Type B pancreatic cell (in vitro differentiated cells): ENCODE results near the gene TAF11L12. TPM values are rescaled to one million over a fixed set of nuclear protein-coding genes. Genes with fewer than 3 reads are reported as not detected.
"Not testable (repeated sequence)": the region's sequence is repeated elsewhere in the genome, so short reads cannot be mapped to it uniquely, and the experiment has no call there.

Experiments used
- DNase-seq: peaks from one replicate; pipeline ENCODE4 v3.0.0; 2021; ENCODE audit warnings: mixed read lengths; ENCODE audit not compliant: unreplicated experiment; ENCODE audit errors: extremely low spot score
- H3K27ac Mint-ChIP-seq: 2 replicates; pipeline ENCODE4 v1.8.0; 2021; ENCODE audit warnings: mild to moderate bottlenecking, mixed read lengths
- H3K27me3 Mint-ChIP-seq: 2 replicates; pipeline ENCODE4 v1.8.0; 2021; ENCODE audit warnings: mixed read lengths
- H3K36me3 Mint-ChIP-seq: 2 replicates; pipeline ENCODE4 v1.8.0; 2021; ENCODE audit warnings: mixed read lengths
- H3K4me1 Mint-ChIP-seq: one replicate; pipeline ENCODE4 v1.8.0; 2021; ENCODE audit warnings: mixed read lengths; ENCODE audit not compliant: unreplicated experiment
- H3K4me3 Mint-ChIP-seq: 2 replicates; pipeline ENCODE4 v1.8.0; 2021; ENCODE audit warnings: mild to moderate bottlenecking, mixed read lengths
- H3K9me3 Mint-ChIP-seq: 2 replicates; pipeline ENCODE4 v1.8.0; 2021; ENCODE audit warnings: mixed read lengths
- CTCF ChIP-seq: fragments of 200-600 bp; sonication (generic); conservative IDR thresholded peaks from 2 replicates; pipeline ENCODE4 v1.5.0; 2021; ENCODE audit warnings: antibody characterized with exemption, mild to moderate bottlenecking
- long read RNA-seq: library from polyadenylated mRNA; unstranded; transcript quantifications from one replicate; pipeline ENCODE4 v2.0.0, GENCODE V29; 2020
- total RNA-seq: library from RNA; stranded (reverse); gene quantifications from 2 replicates; pipeline ENCODE4 v1.2.1, GENCODE V29; 2021; ENCODE audit warnings: low replicate concordance

TAF11L12 gene
- not detected in 2 replicates for total RNA-seq
- long read RNA-seq: 0 reads

- not testable (repeated sequence) for H3K27ac Mint-ChIP-seq, H3K9me3 Mint-ChIP-seq, H3K36me3 Mint-ChIP-seq, H3K27me3 Mint-ChIP-seq, H3K4me3 Mint-ChIP-seq, H3K4me1 Mint-ChIP-seq, DNase-seq
Observed at GRCh38 chr5:17610092-17610491, at the start of gene TAF11L12. TSS of gene TAF11L12 (plus strand) at chr5:17610392.

GRCh38 chr5:17585658-17586057 is 24.5 kb upstream of the TAF11L12 start, which contains the start of gene TAF11L7:
TSS of gene TAF11L7 (minus strand) at chr5:17585758.
- not testable (repeated sequence) for H3K27me3 Mint-ChIP-seq, H3K4me1 Mint-ChIP-seq, DNase-seq, H3K27ac Mint-ChIP-seq, H3K36me3 Mint-ChIP-seq, H3K9me3 Mint-ChIP-seq, H3K4me3 Mint-ChIP-seq

GRCh38 chr5:17590860-17591259 is 19.3 kb upstream of the TAF11L12 start, which contains the start of gene TAF11L8:
TSS of gene TAF11L8 (minus strand) at chr5:17590960.
- not testable (repeated sequence) for H3K4me3 Mint-ChIP-seq, DNase-seq, H3K27ac Mint-ChIP-seq, H3K27me3 Mint-ChIP-seq, H3K36me3 Mint-ChIP-seq, H3K9me3 Mint-ChIP-seq, H3K4me1 Mint-ChIP-seq

- not testable (repeated sequence) for H3K9me3 Mint-ChIP-seq, H3K4me3 Mint-ChIP-seq, H3K27me3 Mint-ChIP-seq, H3K27ac Mint-ChIP-seq, H3K4me1 Mint-ChIP-seq, H3K36me3 Mint-ChIP-seq
- peak; percentile 81 for DNase-seq
Observed at GRCh38 chr5:17594255-17594654, 15.9 kb upstream of the TAF11L12 start, which contains the start of gene TAF11L9. TSS of gene TAF11L9 (minus strand) at chr5:17594394.

GRCh38 chr5:17597728-17598127 is 12.5 kb upstream of the TAF11L12 start, which contains the start of gene TAF11L10:
TSS of gene TAF11L10 (minus strand) at chr5:17597828.
- not testable (repeated sequence) for H3K27me3 Mint-ChIP-seq, H3K27ac Mint-ChIP-seq, H3K9me3 Mint-ChIP-seq, H3K36me3 Mint-ChIP-seq, H3K4me1 Mint-ChIP-seq, H3K4me3 Mint-ChIP-seq, DNase-seq

- not testable (repeated sequence) for H3K9me3 Mint-ChIP-seq, H3K27me3 Mint-ChIP-seq, DNase-seq, H3K36me3 Mint-ChIP-seq, H3K4me1 Mint-ChIP-seq, H3K4me3 Mint-ChIP-seq, H3K27ac Mint-ChIP-seq
Observed at GRCh38 chr5:17603880-17604279, 6.3 kb upstream of the TAF11L12 start, which contains the start of gene TAF11L11. TSS of gene TAF11L11 (plus strand) at chr5:17604183.

GRCh38 chr5:17604951-17605350 is 5.2 kb upstream of the TAF11L12 start:
- H3K4me3 Mint-ChIP-seq: no peak overlapping the region
- no peaks in the 10 kb centered on the region for H3K27me3 Mint-ChIP-seq
- no peaks in the 10 kb centered on the region for H3K9me3 Mint-ChIP-seq

GRCh38 chr5:17607461-17607860 is 2.7 kb upstream of the TAF11L12 start:
- not testable (repeated sequence) for H3K9me3 Mint-ChIP-seq, DNase-seq, H3K4me1 Mint-ChIP-seq, H3K4me3 Mint-ChIP-seq, H3K36me3 Mint-ChIP-seq, H3K27me3 Mint-ChIP-seq, H3K27ac Mint-ChIP-seq

More at GRCh38 chr5:17604951-17605350, 5.2 kb upstream of the TAF11L12 start:
- Mint-ChIP-seq H3K4me1 (no peaks in the 10 kb centered on the region), H3K27ac (no peak overlapping the region), H3K36me3 (no peaks in the 10 kb centered on the region)
- no peak for TF ChIP-seq CTCF
- DNase-seq: no peak

GRCh38 chr5:17614872-17615605 is 4.8 kb downstream of the TAF11L12 start:
- Mint-ChIP-seq H3K4me1 (no peaks in the 10 kb centered on the region), H3K4me3 (no peak overlapping the region), H3K36me3 (no peaks in the 10 kb centered on the region), H3K9me3 (no peaks in the 10 kb centered on the region), H3K27ac (no peak overlapping the region), H3K27me3 (no peaks in the 10 kb centered on the region)
- DNase-seq: no peak
- TF ChIP-seq CTCF: no peak
